Stimulated activated CD4-positive, alpha-beta T cell treated with anti-CD3 and anti-CD28 coated beads, Interleukin-15, amount 100 ng/mL, for 48 hours (primary cell): Measurements from ENCODE around the gene LRFN3.
"Not testable (repeated sequence)": the region's sequence is repeated elsewhere in the genome, so short reads cannot be mapped to it uniquely, and the experiment has no call there.

ENCODE experiments used
- DNase-seq, 2 donors: peaks; one replicate each; pipeline ENCODE4 v3.0.0-alpha.2; 2020; ENCODE audit warnings: low read depth in 2 of 2

The LRFN3 gene

GRCh38 chr19:35939307-35940077 is 3.3 kb downstream of the LRFN3 start:
- DNase-seq = no peak

- no peak for DNase-seq
Measured at GRCh38 chr19:35940078-35940775, 4.1 kb downstream of the LRFN3 start.

- no peak for DNase-seq
Measured at GRCh38 chr19:35940839-35941238, 4.7 kb downstream of the LRFN3 start.

DNA sequence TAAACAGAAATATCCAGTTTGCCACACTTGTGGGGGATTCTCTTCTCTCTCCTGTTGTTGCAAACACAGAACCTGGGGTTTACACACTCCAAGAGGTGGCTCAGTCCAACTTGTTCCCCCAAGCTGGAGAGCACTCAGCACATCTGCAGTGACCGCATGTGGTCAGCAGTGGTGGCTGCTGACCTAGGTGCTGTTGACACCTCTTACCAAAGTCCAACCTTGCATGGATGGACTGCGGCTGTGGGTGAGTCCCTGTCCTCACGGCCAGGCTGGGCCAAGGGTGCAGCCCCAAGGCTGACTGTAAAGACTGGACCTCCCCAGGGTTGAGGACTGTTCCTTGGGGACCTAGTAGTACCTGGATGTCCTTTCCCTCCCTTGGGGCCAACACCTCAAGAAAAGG is 6.1 kb downstream of the LRFN3 start:
- no peak for DNase-seq

GRCh38 chr19:35943321-35944301 is 7.4 kb downstream of the LRFN3 start:
- DNase-seq = no peak

GRCh38 chr19:35944556-35944955 is 8.4 kb downstream of the LRFN3 start:
- DNase-seq = no peak

DNA sequence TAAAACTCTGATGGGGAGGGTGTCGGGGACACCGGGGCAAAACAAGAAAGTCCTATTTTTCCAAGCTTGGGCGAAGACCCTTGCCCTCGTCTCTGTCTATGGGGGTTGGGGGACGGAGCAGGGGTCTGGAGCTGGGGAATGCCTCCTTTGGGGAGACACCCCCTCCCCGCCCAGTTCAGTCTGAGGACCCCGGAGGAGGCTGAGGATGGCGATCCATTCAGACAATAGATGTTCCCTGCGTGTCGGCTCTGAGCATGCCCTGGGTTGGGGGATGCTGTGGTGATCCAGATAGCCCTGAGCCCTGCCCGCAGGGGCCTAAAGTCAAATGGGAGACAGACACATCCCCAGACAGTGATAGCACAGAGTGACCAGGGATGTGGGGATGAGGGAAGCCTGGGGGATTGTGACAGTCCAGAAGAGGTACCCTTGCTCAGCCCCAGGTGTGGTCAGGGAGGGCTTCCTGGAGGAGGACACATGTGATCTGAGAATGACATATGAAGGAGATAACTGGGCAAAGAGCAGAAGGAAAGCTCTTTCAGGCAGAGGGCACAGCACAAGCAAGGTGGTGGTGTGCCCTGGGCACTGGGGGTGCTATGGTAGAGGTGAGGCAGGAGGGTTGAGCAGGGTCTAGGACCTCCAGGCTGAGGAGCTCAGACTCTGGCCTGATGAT is 9.1 kb downstream of the LRFN3 start:
- DNase-seq = no peak

GRCh38 chr19:35946203-35946602 is 10.0 kb downstream of the LRFN3 start:
- DNase-seq = no peak

GRCh38 chr19:35949131-35949530 is 13.0 kb downstream of the LRFN3 start:
- no peak for DNase-seq

DNA sequence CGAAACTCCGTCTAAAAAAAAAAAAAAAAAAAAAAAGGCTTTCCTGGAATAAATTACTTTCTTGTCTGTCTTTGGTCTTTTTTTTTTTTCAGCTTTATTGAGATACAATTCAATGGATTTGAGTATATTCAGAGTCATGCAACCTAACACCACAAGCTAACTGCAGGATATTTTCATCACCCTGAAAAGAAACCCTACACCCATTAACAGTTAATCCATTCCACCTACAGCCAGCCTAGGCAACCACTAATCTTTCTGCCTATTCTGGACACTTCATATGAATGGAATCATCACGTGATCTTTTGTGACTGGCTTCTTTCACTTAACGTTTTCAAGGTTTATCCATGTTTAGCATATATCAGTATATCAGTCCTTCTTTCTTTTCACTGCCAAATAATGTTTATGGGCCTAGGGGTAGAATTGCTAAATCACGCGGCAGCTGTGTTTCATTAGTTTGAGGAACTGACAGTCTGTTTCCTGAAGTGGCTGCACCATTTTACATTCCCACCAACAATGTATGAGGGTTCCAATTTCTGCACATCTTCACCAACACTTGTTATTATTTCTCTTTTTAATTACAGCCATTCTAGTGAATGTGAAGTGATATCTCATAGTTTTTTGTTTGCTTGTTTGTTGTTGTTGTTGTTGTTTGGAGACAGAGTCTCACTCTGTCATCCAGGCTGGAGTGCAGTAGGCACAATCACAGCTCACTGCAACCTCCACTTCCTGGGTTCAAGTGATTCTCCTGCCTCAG is 19.9 kb downstream of the LRFN3 start:
- DNase-seq = no peak

GRCh38 chr19:35957411-35957810 is 21.2 kb downstream of the LRFN3 start:
- DNase-seq = not testable (repeated sequence)

- DNase-seq = no peak
Measured at GRCh38 chr19:35958660-35959039, 22.5 kb downstream of the LRFN3 start.

GRCh38 chr19:35959040-35959967 is 23.1 kb downstream of the LRFN3 start:
- peak; percentile 51 to 72 for DNase-seq

GRCh38 chr19:35959968-35960320 is 23.8 kb downstream of the LRFN3 start:
- DNase-seq = no peak

- DNase-seq = no peak
Measured at GRCh38 chr19:35960432-35960972, 24.3 kb downstream of the LRFN3 start.

DNA sequence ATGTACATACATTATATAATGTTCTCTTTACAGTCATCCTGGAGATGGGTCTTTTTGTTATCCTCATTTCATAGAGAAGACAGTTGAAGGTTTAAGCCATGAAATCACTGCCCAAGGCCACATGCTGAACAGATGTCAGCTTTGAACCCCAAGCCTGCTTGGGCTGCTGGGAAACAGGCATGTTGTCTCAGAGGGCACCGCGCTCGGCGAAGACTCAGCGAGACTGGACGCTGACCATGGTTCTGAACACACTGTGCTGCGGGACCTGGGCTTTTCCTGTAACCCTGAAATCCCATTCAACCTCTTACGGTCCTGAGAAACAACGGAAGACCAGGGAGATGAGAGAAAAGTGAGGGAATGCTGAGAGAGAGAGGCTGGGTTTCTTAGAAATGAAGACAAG is 27.3 kb downstream of the LRFN3 start:
- DNase-seq = no peak

GRCh38 chr19:35966771-35967170 is 30.6 kb downstream of the LRFN3 start:
- DNase-seq = no peak

DNA sequence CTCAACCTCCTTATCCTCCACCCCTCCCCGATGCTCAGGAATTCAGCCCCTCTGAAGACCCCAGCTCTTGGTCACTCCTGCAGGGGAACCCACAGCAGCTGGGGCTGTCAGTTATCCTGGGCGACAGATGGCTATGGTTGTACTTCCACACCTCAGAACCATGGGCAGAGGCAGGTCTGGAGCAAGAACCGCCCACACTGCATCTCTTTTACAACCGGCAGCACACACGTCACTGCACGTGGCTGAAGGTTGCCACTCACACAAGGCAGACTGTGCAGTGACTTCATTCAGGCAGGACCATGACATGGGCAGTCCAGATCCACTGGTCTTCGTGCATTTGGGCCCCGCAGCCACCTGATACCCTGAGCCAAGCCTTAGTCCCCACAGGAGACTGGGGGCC is 37.3 kb downstream of the LRFN3 start:
- DNase-seq = no peak

DNA sequence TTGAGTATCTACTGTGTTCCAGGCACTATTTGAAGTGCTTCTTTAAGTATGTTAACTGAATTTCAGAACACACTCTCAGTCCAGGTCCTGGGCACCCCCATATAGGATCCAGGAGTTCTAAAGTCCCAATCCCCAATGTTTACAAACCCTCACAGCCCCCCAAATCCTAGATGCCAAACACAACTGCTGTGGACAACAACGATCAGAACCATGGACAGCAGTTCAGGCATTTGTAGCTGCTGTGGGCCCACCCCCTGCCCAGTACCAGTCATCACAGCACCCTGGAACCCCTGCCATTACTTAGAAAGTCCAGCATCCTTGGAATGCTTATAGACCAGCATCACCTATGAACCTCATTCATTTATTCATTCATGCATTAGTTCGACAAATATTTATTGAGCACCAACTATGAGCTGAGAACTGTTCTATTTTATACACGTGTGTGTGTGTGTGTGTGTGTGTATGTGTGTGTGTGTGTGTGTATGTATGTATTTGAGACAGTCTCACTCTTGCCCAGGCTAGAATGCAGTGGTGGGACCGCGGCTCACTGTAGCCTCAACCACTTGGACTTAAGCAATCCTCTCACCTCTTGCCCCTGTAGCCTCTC is 39.5 kb downstream of the LRFN3 start:
- DNase-seq = no peak
